IMR-90 (cell line): ENCODE measurements around the gene TFEB. TPM values are rescaled to one million over a fixed set of nuclear protein-coding genes. Genes with fewer than 3 reads are reported as not detected.

Experiments
- ATAC-seq: fragments of 200-7000 bp; cut with Tn5 transposase; 2 replicates; pipeline ENCODE4 v1.9.1; 2020; ENCODE audit warnings: low read depth, mild to moderate bottlenecking, moderate library complexity
- BruUV-seq: library from RNA; stranded (reverse); fragments of 400-500 nt; replicated peaks from 2 replicates; lab custom pipeline; 2021; lab: Mats Ljungman, UMichigan
- CTCF ChIA-PET: fragments of 300-600 bp; formaldehyde crosslinking; extraction: SDS; loops from one replicate; lab custom pipeline; 2021; ENCODE audit warnings: antibody characterized with exemption; lab: Yijun Ruan, JAX
- POLR2A ChIA-PET: fragments of 300-600 bp; sonication (Branson Sonifier 250); formaldehyde crosslinking; loops from one replicate; lab custom pipeline; 2022; ENCODE audit warnings: antibody characterized with exemption; ENCODE audit not compliant: unreplicated experiment; lab: Charles Lee
- DNase-seq: peaks from one replicate; pipeline ENCODE4 v3.0.0; 2013
- H2AFZ ChIP-seq: replicated peaks from 2 replicates; pipeline ENCODE3; 2013; ENCODE audit warnings: low read length, mild to moderate bottlenecking; ENCODE audit not compliant: poor library complexity
- H2AK5ac ChIP-seq: 2 replicates; pipeline ENCODE4 v1.6.1; 2013; ENCODE audit warnings: low read depth, low read length, inconsistent platforms
- H2AK9ac ChIP-seq: replicated peaks from 2 replicates; pipeline ENCODE3; 2013; ENCODE audit warnings: mild to moderate bottlenecking, low read depth, low read length, moderate library complexity; ENCODE audit not compliant: poor library complexity
- H2BK120ac ChIP-seq: 2 replicates; pipeline ENCODE4 v1.6.1; 2013; ENCODE audit warnings: low read depth, low read length, inconsistent platforms
- H2BK15ac ChIP-seq: 3 replicates; pipeline ENCODE4 v1.6.1; 2013; ENCODE audit warnings: low read depth, low read length, inconsistent platforms
- H2BK20ac ChIP-seq: 2 replicates; pipeline ENCODE4 v1.6.1; 2013; ENCODE audit warnings: low read depth, mild to moderate bottlenecking, inconsistent platforms, low read length, moderate library complexity
- H2BK5ac ChIP-seq: 2 replicates; pipeline ENCODE4 v1.6.1; 2013; ENCODE audit warnings: mild to moderate bottlenecking, low read depth, low read length, inconsistent platforms; ENCODE audit not compliant: poor library complexity, severe bottlenecking
- H3K14ac ChIP-seq: replicated peaks from 2 replicates; pipeline ENCODE4 v1.6.1; 2013; ENCODE audit warnings: low read depth, low read length, inconsistent platforms
- H3K18ac ChIP-seq: 2 replicates; pipeline ENCODE4 v1.6.1; 2013; ENCODE audit warnings: low read depth, low read length, control low read depth
- H3K23ac ChIP-seq: 2 replicates; pipeline ENCODE4 v1.6.1; 2013; ENCODE audit warnings: low read depth, low read length, inconsistent platforms
- H3K27ac ChIP-seq: 2 replicates; pipeline ENCODE4 v1.5.1; 2013; ENCODE audit warnings: mild to moderate bottlenecking, control low read depth, low read length; ENCODE audit not compliant: insufficient read depth
- H3K27me3 ChIP-seq: 2 replicates; pipeline ENCODE4 v1.6.1; 2013; ENCODE audit warnings: low read length; ENCODE audit not compliant: control insufficient read depth, insufficient read depth
- H3K36me3 ChIP-seq: 2 replicates; pipeline ENCODE4 v1.6.1; 2013; ENCODE audit warnings: low read length, mixed read lengths; ENCODE audit not compliant: control insufficient read depth, insufficient read depth
- H3K4ac ChIP-seq: 2 replicates; pipeline ENCODE4 v1.6.1; 2013; ENCODE audit warnings: low read depth, low read length, inconsistent platforms
- H3K4me1 ChIP-seq: 2 replicates; pipeline ENCODE4 v1.6.1; 2013; ENCODE audit warnings: low read length, mixed read lengths; ENCODE audit not compliant: control insufficient read depth, insufficient read depth
- H3K4me2 ChIP-seq: 2 replicates; pipeline ENCODE4 v1.6.1; 2013; ENCODE audit warnings: low read depth, mild to moderate bottlenecking, control low read depth, low read length, moderate library complexity
- H3K4me3 ChIP-seq: 2 replicates; pipeline ENCODE4 v1.5.1; 2013; ENCODE audit warnings: low read depth, mild to moderate bottlenecking, control low read depth, low read length, moderate library complexity; ENCODE audit not compliant: insufficient read depth
- H3K56ac ChIP-seq: 2 replicates; pipeline ENCODE4 v1.6.1; 2013; ENCODE audit warnings: low read length, inconsistent platforms; ENCODE audit not compliant: insufficient read depth; ENCODE audit errors: extremely low read depth
- H3K79me1 ChIP-seq, 2 experiments: 2 replicates each; pipeline ENCODE4 v1.6.1; 2013; ENCODE audit warnings: low read length in 2 of 2, inconsistent platforms in 1 of 2, low read depth in 1 of 2
- H3K9ac ChIP-seq: 2 replicates; pipeline ENCODE4 v1.6.1; 2013; ENCODE audit warnings: low read depth, low read length, control low read depth
- H3K9me1 ChIP-seq: 2 replicates; pipeline ENCODE4 v1.6.1; 2013; ENCODE audit warnings: low read length, inconsistent platforms; ENCODE audit not compliant: insufficient read depth
- H3K9me3 ChIP-seq: 2 replicates; pipeline ENCODE4 v1.6.1; 2013; ENCODE audit warnings: low read length; ENCODE audit not compliant: control insufficient read depth, insufficient read depth
- H4K20me1 ChIP-seq: 2 replicates; pipeline ENCODE4 v1.6.1; 2013; ENCODE audit warnings: low read length, inconsistent platforms; ENCODE audit not compliant: insufficient read depth
- H4K5ac ChIP-seq: 2 replicates; pipeline ENCODE4 v1.6.1; 2013; ENCODE audit warnings: mild to moderate bottlenecking, low read depth, low read length, control low read depth
- H4K8ac ChIP-seq, 2 experiments: 2 replicates each; pipeline ENCODE4 v1.6.1; 2013; ENCODE audit warnings: low read depth in 2 of 2, low read length in 2 of 2, control low read depth in 1 of 2, inconsistent platforms in 1 of 2
- H4K91ac ChIP-seq: 2 replicates; pipeline ENCODE4 v1.6.1; 2013; ENCODE audit warnings: low read depth, low read length, inconsistent platforms; ENCODE audit not compliant: insufficient read depth
- CEBPB ChIP-seq: IDR thresholded peaks from 2 replicates; pipeline ENCODE4 v1.6.1; 2012; ENCODE audit warnings: low read depth, low read length, improper control_type of control experiment
- FOS ChIP-seq: fragments of 150-350 bp; IDR thresholded peaks from 2 replicates; pipeline ENCODE4 v1.6.1; 2016; ENCODE audit warnings: low read depth, low read length
- MAFK ChIP-seq: IDR thresholded peaks from 2 replicates; pipeline ENCODE4 v1.6.1; 2012; ENCODE audit warnings: low read depth, low read length, improper control_type of control experiment
- MAZ ChIP-seq: IDR thresholded peaks from 2 replicates; pipeline ENCODE4 v1.6.1; 2012; ENCODE audit warnings: low read depth, mild to moderate bottlenecking, low read length, improper control_type of control experiment, moderate library complexity, borderline replicate concordance
- RAD21 ChIP-seq: IDR thresholded peaks from 2 replicates; pipeline ENCODE4 v1.6.1; 2012; ENCODE audit warnings: low read length, improper control_type of control experiment
- RCOR1 ChIP-seq: IDR thresholded peaks from 2 replicates; pipeline ENCODE4 v1.6.1; 2012; ENCODE audit warnings: mild to moderate bottlenecking, low read length, improper control_type of control experiment; ENCODE audit not compliant: insufficient replicate concordance
- WGBS, 2 experiments: methylation state at CpG; one replicate each; pipeline versions ENCODE4 v1.1.5 to v1.1.7; 2013; ENCODE audit warnings: missing lambda C conversion rate in 2 of 2; ENCODE audit not compliant: insufficient read length in 1 of 2; ENCODE audit errors: extremely low coverage in 2 of 2; 5-methylcytosine and 5-hydroxymethylcytosine counted together
- dilution Hi-C: fragments of 300-500 bp; cut with HindIII; formaldehyde crosslinking; loops from one replicate; pipeline ENCODE4 v1.14.3; 2018; ENCODE audit warnings: low sequenced_read_pairs; ENCODE audit not compliant: unreplicated experiment
- in situ Hi-C: fragments of 300-500 bp; cut with MboI; formaldehyde crosslinking; loops from 3 replicates; pipeline ENCODE4 v1.14.3; 2019; ENCODE audit warnings: low sequenced_read_pairs, inconsistent platforms, mixed read lengths
- intact Hi-C: fragments of 100-400 bp; cut with micrococcal nuclease; formaldehyde crosslinking; loops from 2 replicates; pipeline ENCODE4 v1.10.0; 2022
- polyA plus RNA-seq, 3 experiments: library from polyadenylated mRNA; depleted of rRNA; stranded (reverse); fragments of >200 nt; gene quantifications; 2 replicates each; pipeline ENCODE4 v1.2.3, GENCODE V29; 2012; ENCODE audit warnings: low replicate concordance in 1 of 3
- total RNA-seq: library from RNA; depleted of rRNA; stranded (reverse); fragments of >200 nt; gene quantifications from 2 replicates; pipeline ENCODE4 v1.2.3, GENCODE V29; 2012
- TF ChIP-seq, protein P1 (sequence below): conservative IDR thresholded peaks from 2 replicates; pipeline ENCODE4 v1.5.1; 2012; ENCODE audit warnings: mild to moderate bottlenecking, low read depth, low read length, improper control_type of control experiment

The TFEB gene
- total and polyA plus RNA-seq, 2 of the 4 experiments (the other 2 are of a cell fraction) = 4.5 to 4.9 TPM

GRCh38 chr6:41714556-41715273 is 20.7 kb downstream of the TFEB start:
- peaks cover 8% of the 10 kb centered on the region; the same call in 1 of the 2 replicates for H4K20me1 ChIP-seq
- no peak overlapping the region for H2BK5ac ChIP-seq
- no peak overlapping the region for H2BK20ac ChIP-seq
- intact Hi-C loops (no loop called here), in situ Hi-C loops (no loop called here), dilution Hi-C loops (no loop called here)
- no peaks in the 10 kb centered on the region for H3K27me3 ChIP-seq
- POLR2A ChIA-PET = no interaction called here
- H2BK120ac ChIP-seq = no peak overlapping the region
- DNase-seq = no peak
- H3K4me1 ChIP-seq = peaks cover 23% of the 10 kb centered on the region
- H3K9me1 ChIP-seq = peaks cover 11% of the 10 kb centered on the region
- H3K9ac ChIP-seq = no peak overlapping the region
- 86% methylated on average over 5 of the region's 14 CpGs; no CpG with 5 or more reads in 1 of the 2 experiments for WGBS, 2 experiments
- H3K4me3 ChIP-seq = no peak overlapping the region
- no peak overlapping the region for H3K18ac ChIP-seq
- H2AFZ ChIP-seq = no peak overlapping the region
- TF ChIP-seq RAD21 (no peak), FOS (no peak), MAZ (no peak), RCOR1 (no peak), CEBPB (no peak), MAFK (no peak)
- TF ChIP-seq, protein P1, sequence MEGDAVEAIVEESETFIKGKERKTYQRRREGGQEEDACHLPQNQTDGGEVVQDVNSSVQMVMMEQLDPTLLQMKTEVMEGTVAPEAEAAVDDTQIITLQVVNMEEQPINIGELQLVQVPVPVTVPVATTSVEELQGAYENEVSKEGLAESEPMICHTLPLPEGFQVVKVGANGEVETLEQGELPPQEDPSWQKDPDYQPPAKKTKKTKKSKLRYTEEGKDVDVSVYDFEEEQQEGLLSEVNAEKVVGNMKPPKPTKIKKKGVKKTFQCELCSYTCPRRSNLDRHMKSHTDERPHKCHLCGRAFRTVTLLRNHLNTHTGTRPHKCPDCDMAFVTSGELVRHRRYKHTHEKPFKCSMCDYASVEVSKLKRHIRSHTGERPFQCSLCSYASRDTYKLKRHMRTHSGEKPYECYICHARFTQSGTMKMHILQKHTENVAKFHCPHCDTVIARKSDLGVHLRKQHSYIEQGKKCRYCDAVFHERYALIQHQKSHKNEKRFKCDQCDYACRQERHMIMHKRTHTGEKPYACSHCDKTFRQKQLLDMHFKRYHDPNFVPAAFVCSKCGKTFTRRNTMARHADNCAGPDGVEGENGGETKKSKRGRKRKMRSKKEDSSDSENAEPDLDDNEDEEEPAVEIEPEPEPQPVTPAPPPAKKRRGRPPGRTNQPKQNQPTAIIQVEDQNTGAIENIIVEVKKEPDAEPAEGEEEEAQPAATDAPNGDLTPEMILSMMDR = no peak
- no peak overlapping the region for H3K56ac ChIP-seq
- H4K5ac ChIP-seq = no peak overlapping the region
- no peak overlapping the region for H4K91ac ChIP-seq
- 0 out of 2 replicates have a peak overlapping the region, but pooled peaks have one; percentile 9 for H2AK5ac ChIP-seq
- no peak overlapping the region for H2BK15ac ChIP-seq
- H3K9me3 ChIP-seq = no peaks in the 10 kb centered on the region
- CTCF ChIA-PET = interaction anchor here (1.1 kb wide), 1 partner anchor 8 kb away, joined by 3 read pairs; no protein-coding TSS in a partner anchor
- no peak overlapping the region for H3K4ac ChIP-seq
- H3K36me3 ChIP-seq = no peaks in the 10 kb centered on the region
- H3K14ac ChIP-seq = no peak overlapping the region
- H4K8ac ChIP-seq = no peak overlapping the region
- no peak overlapping the region for H3K27ac ChIP-seq
- H3K4me2 ChIP-seq = no peak overlapping the region
- no peak overlapping the region; the same call in 1 of the 2 replicates for H3K23ac ChIP-seq
- no peak overlapping the region for H2AK9ac ChIP-seq
- ATAC-seq = no peak
- H3K79me1 ChIP-seq = peaks cover 0 to 5% of the 10 kb centered on the region in 2 experiments; a peak in 2 of 4 replicates
- BruUV-seq = no TSS peak
